ACC112 (cell line): ENCODE measurements around the gene CHD3.

ENCODE experiments used
- H2AFZ ChIP-seq: fragments of 200-600 bp; sonication (generic); one replicate; pipeline ENCODE4 v1.6.0; 2017; ENCODE audit warnings: antibody characterized with exemption, low read length; ENCODE audit not compliant: unreplicated experiment
- H3K27ac ChIP-seq: fragments of 200-600 bp; sonication (generic); 2 replicates; pipeline ENCODE4 v1.5.1; 2014; ENCODE audit warnings: low read depth, mild to moderate bottlenecking, antibody characterized with exemption, low read length, moderate library complexity
- H3K27me3 ChIP-seq: fragments of 200-600 bp; sonication (generic); 2 replicates; pipeline ENCODE4 v1.6.1; 2014; ENCODE audit warnings: mild to moderate bottlenecking, antibody characterized with exemption, low read length, moderate library complexity, mixed read lengths; ENCODE audit not compliant: insufficient read depth
- H3K36me3 ChIP-seq: fragments of 200-600 bp; sonication (generic); 2 replicates; pipeline ENCODE4 v1.6.1; 2016; ENCODE audit warnings: mild to moderate bottlenecking, antibody characterized with exemption, low read length, moderate library complexity, mixed read lengths; ENCODE audit not compliant: insufficient read depth
- H3K4me1 ChIP-seq: fragments of 200-600 bp; sonication (generic); one replicate; pipeline ENCODE4 v1.6.1; 2016; ENCODE audit warnings: low read length, mixed read lengths; ENCODE audit not compliant: insufficient read depth, unreplicated experiment, control insufficient read depth
- H3K4me3 ChIP-seq: fragments of 200-600 bp; sonication (generic); 2 replicates; pipeline ENCODE4 v1.5.1; 2014; ENCODE audit warnings: mild to moderate bottlenecking, low read depth, low read length
- H3K79me2 ChIP-seq: fragments of 200-600 bp; sonication (generic); one replicate; pipeline ENCODE4 v1.6.0; 2016; ENCODE audit warnings: low read length; ENCODE audit not compliant: control insufficient read depth, unreplicated experiment, insufficient read depth

CHD3 gene

DNA sequence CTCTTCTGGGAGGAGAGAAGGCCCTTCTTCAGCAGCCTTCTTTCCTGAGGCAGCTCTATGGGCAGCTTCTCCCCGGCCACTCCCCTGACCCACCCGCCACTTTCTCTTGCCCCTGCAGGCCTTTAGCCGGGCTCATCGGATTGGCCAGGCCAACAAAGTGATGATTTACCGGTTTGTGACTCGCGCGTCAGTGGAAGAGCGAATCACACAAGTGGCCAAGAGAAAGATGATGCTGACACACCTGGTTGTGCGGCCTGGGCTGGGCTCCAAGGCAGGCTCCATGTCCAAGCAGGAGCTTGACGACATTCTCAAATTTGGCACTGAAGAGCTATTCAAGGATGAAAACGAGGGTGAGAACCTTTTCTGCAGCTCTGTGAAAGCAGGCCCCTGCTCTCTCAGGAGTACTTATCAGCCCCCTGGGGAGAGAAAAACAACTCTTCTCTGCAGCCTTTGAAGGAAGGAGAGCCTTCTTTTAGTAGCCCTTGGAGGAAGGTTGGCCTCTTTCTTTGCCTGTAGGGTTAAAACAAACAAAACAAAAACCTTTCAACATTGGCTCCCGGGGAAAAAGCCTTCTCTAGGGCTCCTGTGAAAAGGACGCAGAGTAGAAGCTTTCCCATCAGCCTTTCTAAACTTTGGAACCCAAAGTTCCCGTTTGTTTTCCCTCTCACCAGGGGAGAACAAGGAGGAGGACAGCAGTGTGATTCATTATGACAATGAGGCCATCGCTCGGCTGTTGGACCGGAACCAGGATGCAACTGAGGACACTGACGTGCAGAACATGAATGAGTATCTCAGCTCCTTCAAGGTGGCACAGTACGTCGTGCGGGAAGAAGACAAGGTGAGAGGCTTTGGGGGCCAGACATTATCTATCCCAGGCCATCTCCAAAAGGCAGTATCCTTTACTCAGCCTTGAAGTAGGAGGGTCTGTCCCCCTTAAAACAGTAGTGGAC lies 14.8 kb downstream of the CHD3 start:
- Histone ChIP-seq H3K27ac (no peak overlapping the region), H2AFZ (no peak overlapping the region)

DNA sequence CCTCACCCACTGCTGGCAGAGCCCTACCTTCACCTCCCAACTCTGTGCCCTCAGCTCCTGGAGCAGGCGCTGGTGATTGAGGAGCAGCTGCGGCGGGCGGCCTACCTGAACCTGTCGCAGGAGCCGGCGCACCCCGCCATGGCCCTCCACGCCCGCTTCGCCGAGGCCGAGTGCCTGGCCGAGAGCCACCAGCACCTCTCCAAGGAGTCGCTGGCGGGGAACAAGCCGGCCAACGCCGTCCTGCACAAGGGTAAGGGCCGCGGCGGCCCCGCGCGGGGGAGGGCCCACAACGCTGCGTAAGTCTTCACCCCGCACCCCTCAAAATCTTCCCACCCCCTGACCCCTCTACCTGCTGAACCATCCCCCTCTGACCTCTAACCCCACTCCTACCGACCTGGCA lies 20.5 kb downstream of the CHD3 start:
- Histone ChIP-seq H3K36me3 (peaks cover 12% of the 10 kb centered on the region; the same call in 1 of the 2 replicates), H3K4me3 (no peak overlapping the region), H3K4me1 (peaks cover 2% of the 10 kb centered on the region), H3K27me3 (no peaks in the 10 kb centered on the region), H2AFZ (no peak overlapping the region), H3K27ac (no peak overlapping the region), H3K79me2 (peaks cover 2% of the 10 kb centered on the region)

More for the DNA sequence above, 14.8 kb downstream of the CHD3 start:
- no peaks in the 10 kb centered on the region for H3K79me2 ChIP-seq
- peaks cover 23% of the 10 kb centered on the region; the same call in 1 of the 2 replicates for H3K36me3 ChIP-seq
- no peaks in the 10 kb centered on the region for H3K27me3 ChIP-seq
- H3K4me3 ChIP-seq = no peak overlapping the region
- H3K4me1 ChIP-seq = no peaks in the 10 kb centered on the region

DNA sequence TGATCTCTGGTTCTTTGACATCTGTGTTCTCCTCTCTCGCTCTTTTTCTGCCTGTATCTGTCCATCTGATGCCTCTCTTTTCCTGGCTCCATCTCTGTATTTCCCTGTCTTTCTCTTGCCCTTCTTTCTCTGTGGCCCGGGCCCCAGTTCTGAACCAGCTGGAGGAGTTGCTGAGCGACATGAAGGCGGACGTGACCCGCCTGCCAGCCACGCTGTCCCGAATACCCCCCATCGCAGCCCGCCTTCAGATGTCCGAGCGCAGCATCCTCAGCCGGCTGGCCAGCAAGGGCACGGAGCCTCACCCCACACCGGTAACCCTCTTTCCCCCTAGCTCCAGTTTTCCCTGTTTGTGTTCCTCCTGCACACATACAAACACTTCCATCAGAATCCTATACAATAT lies 21.7 kb downstream of the CHD3 start:
- H2AFZ ChIP-seq = no peak overlapping the region
- no peak overlapping the region for H3K4me3 ChIP-seq
- peaks cover 13% of the 10 kb centered on the region for H3K79me2 ChIP-seq
- H3K27ac ChIP-seq = no peak overlapping the region
- peaks cover 11% of the 10 kb centered on the region for H3K4me1 ChIP-seq
- H3K36me3 ChIP-seq = peaks cover 8% of the 10 kb centered on the region; the same call in 1 of the 2 replicates
- H3K27me3 ChIP-seq = no peaks in the 10 kb centered on the region

DNA sequence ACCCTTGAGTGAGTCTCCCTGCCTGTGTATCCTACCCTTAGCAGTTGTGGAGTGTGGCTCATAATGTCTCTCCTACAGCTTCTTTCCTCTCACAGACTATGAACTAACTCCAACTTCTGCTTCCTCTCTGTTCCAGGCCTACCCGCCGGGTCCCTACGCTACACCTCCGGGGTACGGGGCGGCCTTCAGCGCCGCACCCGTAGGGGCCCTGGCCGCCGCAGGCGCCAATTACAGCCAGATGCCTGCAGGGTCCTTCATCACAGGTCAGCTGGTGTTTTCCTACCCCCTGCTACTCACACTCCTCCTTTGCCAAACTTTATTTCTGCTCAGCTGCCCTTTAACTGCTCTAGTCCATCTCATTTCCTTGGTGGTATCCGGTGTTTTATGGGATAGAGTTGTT lies 22.1 kb downstream of the CHD3 start:
- Histone ChIP-seq H3K36me3 (peaks cover 8% of the 10 kb centered on the region; the same call in 1 of the 2 replicates), H3K79me2 (peaks cover 14% of the 10 kb centered on the region), H3K27me3 (no peaks in the 10 kb centered on the region), H3K4me1 (peaks cover 11% of the 10 kb centered on the region), H2AFZ (no peak overlapping the region), H3K27ac (no peak overlapping the region), H3K4me3 (no peak overlapping the region)

DNA sequence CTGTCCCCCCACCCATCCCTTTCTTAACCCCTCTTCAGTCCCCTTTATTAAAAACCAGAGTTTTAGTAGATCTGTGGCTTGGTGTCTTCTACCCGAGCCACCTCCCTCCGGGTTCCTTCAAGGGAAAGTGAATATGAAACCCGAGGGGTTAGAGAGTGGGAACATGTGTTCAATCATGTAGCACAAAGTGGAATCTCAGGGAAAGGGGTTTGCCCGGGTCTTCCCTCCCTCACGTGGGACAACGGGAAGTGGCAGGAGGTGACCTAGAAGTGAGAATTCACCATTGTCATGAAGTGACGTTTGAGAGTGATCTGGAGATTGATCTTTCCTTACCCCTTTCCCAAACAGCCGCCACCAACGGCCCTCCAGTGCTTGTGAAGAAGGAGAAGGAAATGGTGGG lies 22.5 kb downstream of the CHD3 start:
- Histone ChIP-seq H3K4me1 (peaks cover 11% of the 10 kb centered on the region), H3K27ac (no peak overlapping the region), H3K4me3 (no peak overlapping the region), H3K79me2 (peaks cover 14% of the 10 kb centered on the region), H3K36me3 (peaks cover 8% of the 10 kb centered on the region; the same call in 1 of the 2 replicates), H2AFZ (no peak overlapping the region), H3K27me3 (no peaks in the 10 kb centered on the region)

DNA sequence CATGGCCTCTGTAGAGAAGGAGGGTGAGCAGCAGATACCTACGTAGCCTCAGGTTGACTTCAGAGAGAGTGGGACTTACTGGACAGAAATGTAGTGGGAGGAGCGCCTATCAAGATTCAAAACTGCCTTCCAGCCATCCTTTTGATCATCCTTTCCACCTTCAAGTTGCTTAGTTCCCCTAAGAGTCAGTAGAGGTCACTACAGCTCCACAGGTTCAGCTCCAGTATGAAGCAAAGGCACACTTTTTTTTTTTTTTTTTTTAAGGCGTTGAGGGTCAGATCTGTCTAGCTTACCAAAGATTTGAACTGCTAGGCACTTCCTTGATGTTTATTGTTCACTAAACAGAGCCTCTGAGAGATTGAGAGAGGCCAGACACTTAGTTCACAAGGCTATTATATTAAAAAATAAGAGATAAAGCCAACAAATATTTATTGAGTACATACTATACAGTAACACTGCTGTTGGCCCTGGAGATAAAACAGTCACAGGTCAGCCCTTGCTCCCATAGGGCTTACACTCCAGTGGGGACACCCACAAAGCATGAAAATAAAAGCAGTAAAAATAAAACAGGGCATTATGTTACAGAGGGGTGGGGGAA lies 24.4 kb downstream of the CHD3 start:
- Histone ChIP-seq H3K79me2 (peaks cover 14% of the 10 kb centered on the region), H3K27ac (no peak overlapping the region), H3K27me3 (no peaks in the 10 kb centered on the region), H3K4me3 (no peak overlapping the region), H3K36me3 (peaks cover 8% of the 10 kb centered on the region; the same call in 1 of the 2 replicates), H3K4me1 (peaks cover 19% of the 10 kb centered on the region), H2AFZ (no peak overlapping the region)

DNA sequence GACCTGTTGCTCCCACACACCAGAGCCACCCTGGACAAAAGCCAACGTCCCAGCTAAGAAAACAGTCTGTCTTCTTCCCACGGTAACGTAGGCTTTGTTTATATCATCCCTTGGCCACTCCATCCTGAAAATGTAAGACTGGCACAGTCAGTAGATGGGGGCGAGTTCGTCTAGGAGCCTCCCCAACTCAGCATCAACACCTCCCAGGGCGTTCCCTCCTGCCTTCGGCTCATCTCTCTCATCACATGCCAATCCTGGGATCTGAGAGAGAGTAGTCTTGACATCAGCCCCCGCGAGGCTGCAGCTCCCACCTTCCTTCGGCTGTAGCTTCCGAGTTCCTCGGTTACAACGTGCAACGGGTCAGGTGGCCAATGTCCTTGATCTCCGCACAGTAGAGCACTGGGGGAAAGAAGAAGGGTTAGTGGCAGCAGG lies 26.6 kb downstream of the CHD3 start:
- Histone ChIP-seq H3K4me1 (peaks cover 19% of the 10 kb centered on the region), H2AFZ (no peak overlapping the region), H3K79me2 (peaks cover 14% of the 10 kb centered on the region), H3K27me3 (no peaks in the 10 kb centered on the region), H3K36me3 (peaks cover 8% of the 10 kb centered on the region; the same call in 1 of the 2 replicates), H3K27ac (peak overlapping the region; percentile 97), H3K4me3 (peak overlapping the region; percentile 80)

DNA sequence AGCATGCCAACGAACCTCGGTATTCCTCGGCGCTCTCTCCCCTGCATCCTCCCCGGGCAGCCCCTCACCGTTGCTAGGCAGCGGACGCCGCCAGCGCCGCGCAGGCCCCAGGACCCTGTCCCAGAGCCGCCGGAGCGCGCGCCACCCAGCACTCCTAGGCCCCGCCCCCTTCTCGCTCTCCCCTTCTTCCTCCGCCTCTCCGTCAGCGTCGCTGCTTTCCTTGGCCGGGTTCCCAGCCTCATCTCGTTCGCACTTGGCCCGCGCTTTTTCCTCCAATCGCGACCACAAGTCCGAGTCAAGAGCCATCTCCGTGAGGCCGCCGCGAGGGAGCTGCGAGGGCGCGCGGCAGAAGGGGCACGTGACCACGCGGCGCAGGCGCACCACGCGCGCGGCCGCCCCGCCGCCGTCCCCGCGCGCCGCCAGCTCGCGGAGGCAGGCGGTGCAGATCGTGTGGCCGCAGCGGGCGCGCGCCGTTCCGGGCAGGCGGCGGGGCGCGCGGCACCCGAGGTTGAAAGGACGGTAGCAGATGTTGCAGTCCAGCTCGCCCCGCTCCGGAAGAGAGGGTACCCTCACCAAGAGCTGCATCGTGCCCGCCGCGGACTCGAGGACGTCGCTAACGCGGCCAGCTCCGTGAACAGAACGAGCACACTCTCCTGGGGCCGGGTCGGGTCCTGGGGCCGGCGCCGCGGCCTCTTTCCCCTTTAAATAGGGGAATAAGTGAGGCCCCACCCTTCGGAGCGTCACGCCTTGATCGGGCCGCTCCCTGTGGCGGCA lies 27.2 kb downstream of the CHD3 start, which contains the start of gene RNF227:
TSS of gene RNF227 (minus strand) at position 679 of the 774 bp plus-strand sequence. CDS start at position 585, 94 bp downstream.
- H3K4me3 ChIP-seq = peak within 1 kb of the TSS; percentile 80
- H3K79me2 ChIP-seq = peaks cover 14% of the 10 kb centered on the region
- peaks cover 19% of the 10 kb centered on the region for H3K4me1 ChIP-seq
- H2AFZ ChIP-seq = peak within 1 kb of the TSS; percentile 77
- H3K36me3 ChIP-seq = peaks cover 4% of the 10 kb centered on the region; the same call in 1 of the 2 replicates
- peak within 1 kb of the TSS; percentile 97 for H3K27ac ChIP-seq
- H3K27me3 ChIP-seq = no peaks in the 10 kb centered on the region

DNA sequence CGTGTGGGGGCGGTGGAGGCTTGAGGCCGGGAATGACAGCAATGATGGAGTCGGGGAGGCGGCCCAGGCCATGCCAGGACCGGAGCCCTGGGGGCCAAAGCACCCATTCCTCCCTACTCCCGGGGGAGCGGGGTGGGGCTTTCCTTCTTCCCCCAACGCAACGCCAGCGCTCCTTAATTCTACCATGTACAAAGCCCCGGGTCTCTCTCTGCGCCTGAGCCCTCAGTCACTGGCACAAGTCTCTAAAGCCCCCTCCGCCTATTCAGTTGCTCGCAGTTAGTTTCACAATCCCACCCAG lies 27.7 kb downstream of the CHD3 start:
- Histone ChIP-seq H3K27me3 (no peaks in the 10 kb centered on the region), H3K36me3 (no peaks in the 10 kb centered on the region), H3K27ac (peak overlapping the region; percentile 97), H3K79me2 (peaks cover 14% of the 10 kb centered on the region), H2AFZ (peak overlapping the region; percentile 8), H3K4me1 (peaks cover 19% of the 10 kb centered on the region), H3K4me3 (peak overlapping the region; percentile 80)

DNA sequence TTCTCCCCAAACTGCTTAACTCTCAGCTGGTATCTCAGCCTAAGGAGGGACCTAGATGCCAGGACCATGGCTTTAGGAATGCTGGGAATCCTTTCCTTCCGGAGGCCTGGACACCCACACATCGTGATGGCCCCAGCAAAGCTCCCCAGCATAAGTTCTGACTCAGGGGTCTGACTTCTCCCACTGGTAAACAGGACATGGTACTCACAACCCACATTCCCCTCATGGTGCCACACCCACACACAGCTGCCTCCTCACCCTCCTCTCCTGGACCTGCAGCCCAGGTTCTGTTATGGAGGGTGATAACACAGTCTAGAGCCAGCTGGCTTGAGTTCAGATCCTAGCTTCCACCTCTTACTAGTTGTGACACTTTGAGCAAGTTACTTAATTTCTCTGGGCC lies 28.2 kb downstream of the CHD3 start:
- Histone ChIP-seq H3K4me3 (peak overlapping the region; percentile 80), H3K36me3 (no peaks in the 10 kb centered on the region), H3K79me2 (peaks cover 14% of the 10 kb centered on the region), H3K4me1 (peaks cover 19% of the 10 kb centered on the region), H2AFZ (peak overlapping the region; percentile 8), H3K27ac (peak overlapping the region; percentile 97), H3K27me3 (no peaks in the 10 kb centered on the region)
